Measurements from ENCODE around the gene NR1I3. TPM values are rescaled to one million over a fixed set of nuclear protein-coding genes. Genes with fewer than 3 reads are reported as not detected.

The NR1I3 gene
- total and polyA plus RNA-seq, 2 experiments from 2014 or later, result 0.50 TPM; not detected in 1

GRCh38 chr1:161187311-161187710 lies 50.7 kb downstream of the NR1I3 start:
- no peaks in the 10 kb centered on the region for H3K9me2 ChIP-seq (ENCODE audit: insufficient read depth)
- no peaks in the 10 kb centered on the region for H4K20me1 ChIP-seq (replicated peaks; ENCODE audit: insufficient read depth)
- H3K36me3 ChIP-seq (ENCODE audit: insufficient read depth), result no peaks in the 10 kb centered on the region
- DNase-seq (ENCODE audit: low spot score) (no peak), ATAC-seq (no peak)
- peaks cover 7% of the 10 kb centered on the region for H3K4me1 Mint-ChIP-seq
- no peaks in the 10 kb centered on the region for H3K79me2 ChIP-seq (replicated peaks; ENCODE audit: insufficient read depth)
- no peak overlapping the region for H3K4me2 ChIP-seq
- H3K4me3 ChIP-seq, result no peak overlapping the region
- TF ChIP-seq ZNF331 (CRISPR knock-in tag; IDR thresholded peaks at IDR 0.05; ENCODE audit: low read depth) (no peak), ZNF462 (CRISPR knock-in tag; IDR thresholded peaks at IDR 0.05) (no peak), STAT1 (IDR thresholded peaks at IDR 0.05; ENCODE audit: unreplicated experiment) (no peak), JUNB (IDR thresholded peaks at IDR 0.05; ENCODE audit: unreplicated experiment) (no peak), CTCF (conservative IDR thresholded peaks at IDR 0.05; ENCODE audit: low read depth in 2 of 2) (no peak)
- no peaks in the 10 kb centered on the region for H3K9me3 Mint-ChIP-seq
- H3F3A ChIP-seq (replicated peaks; ENCODE audit: low read depth), result 0 out of 2 replicates have a peak, but pooled peaks cover 3% of the 10 kb centered on the region
- H3K4me3 Mint-ChIP-seq, result no peak overlapping the region
- no peak overlapping the region for H2AFZ ChIP-seq
- no peaks in the 10 kb centered on the region for H3K27me3 ChIP-seq (ENCODE audit: insufficient read depth)
- H3K4me1 ChIP-seq (ENCODE audit: insufficient read depth), result peaks cover 2% of the 10 kb centered on the region; the same call in 1 of the 2 replicates
- H3K27ac Mint-ChIP-seq, result no peak overlapping the region
- H3K27me3 Mint-ChIP-seq (ENCODE audit: insufficient read depth, low read depth, poor library complexity), result peaks cover 8% of the 10 kb centered on the region
- no peak overlapping the region for H3K27ac ChIP-seq (ENCODE audit: low read depth)
- peaks cover 8% of the 10 kb centered on the region; the same call in 2 of the 3 replicates for H3K36me3 Mint-ChIP-seq (ENCODE audit: low read depth)

All from GM23338 (cell line).